Mucosa of gallbladder (tissue), 1 donor: ENCODE results near the gene GPR89B. TPM values are rescaled to one million over a fixed set of nuclear protein-coding genes. Genes with fewer than 3 reads are reported as not detected.
"Not testable (repeated sequence)": the region's sequence is repeated elsewhere in the genome, so short reads cannot be mapped to it uniquely, and the experiment has no call there.

Experiments
- DNase-seq: peaks from one replicate; pipeline ENCODE4 v3.0.0-alpha.2; 2020; ENCODE audit warnings: low spot score
- total RNA-seq: library from RNA; stranded (reverse); gene quantifications from one replicate; pipeline ENCODE4 v1.2.1, GENCODE V29; 2021
- donor health status: DM: no; HTN: no; CAD: no.

Gene GPR89B
- total RNA-seq, 1 donor from 2014 or later = 12.6 TPM

DNA sequence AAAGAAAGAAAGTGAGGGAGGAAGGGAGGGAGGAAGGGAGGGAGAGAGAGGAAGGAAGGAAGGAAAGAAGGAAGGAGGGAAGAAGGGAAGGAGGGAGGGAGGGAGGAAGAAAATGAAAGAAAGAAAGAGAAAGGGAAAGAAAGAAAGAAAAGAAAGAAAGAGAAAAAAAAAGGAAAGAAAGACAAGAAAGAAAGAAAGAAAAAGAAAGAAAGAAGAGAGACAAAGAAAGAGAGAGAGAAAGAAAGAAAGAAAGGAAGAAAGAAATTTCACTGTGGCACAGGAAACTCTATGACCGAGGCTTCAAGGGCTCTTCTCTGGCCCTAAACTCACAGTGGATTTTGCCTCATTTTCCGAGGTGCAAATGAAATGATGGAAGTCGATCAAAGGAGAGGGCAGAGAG is 104.0 kb downstream of the GPR89B start:
- DNase-seq = not testable (repeated sequence)

GRCh38 chr1:148032690-148033089 is 104.5 kb downstream of the GPR89B start:
- DNase-seq = not testable (repeated sequence)

DNA sequence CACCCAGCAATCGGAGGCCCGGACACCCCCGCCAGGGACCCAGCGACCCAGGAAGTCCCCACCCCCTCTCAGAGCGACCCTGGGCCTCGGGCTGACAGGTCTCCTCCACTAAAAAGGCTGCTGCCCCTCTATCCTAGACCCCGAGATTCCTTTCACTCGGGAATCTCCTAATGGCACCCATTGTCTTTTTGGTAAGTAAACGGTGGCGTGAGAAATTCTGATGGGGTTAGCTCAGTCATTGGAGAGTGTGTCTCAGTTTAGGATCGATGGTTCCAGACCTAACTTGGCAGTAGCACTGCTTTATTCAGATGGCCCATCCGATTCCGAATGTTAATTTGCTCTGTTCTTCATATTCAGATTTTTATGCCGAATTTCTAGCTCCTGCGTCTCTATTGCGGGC is 104.9 kb downstream of the GPR89B start:
- not testable (repeated sequence) for DNase-seq

DNA sequence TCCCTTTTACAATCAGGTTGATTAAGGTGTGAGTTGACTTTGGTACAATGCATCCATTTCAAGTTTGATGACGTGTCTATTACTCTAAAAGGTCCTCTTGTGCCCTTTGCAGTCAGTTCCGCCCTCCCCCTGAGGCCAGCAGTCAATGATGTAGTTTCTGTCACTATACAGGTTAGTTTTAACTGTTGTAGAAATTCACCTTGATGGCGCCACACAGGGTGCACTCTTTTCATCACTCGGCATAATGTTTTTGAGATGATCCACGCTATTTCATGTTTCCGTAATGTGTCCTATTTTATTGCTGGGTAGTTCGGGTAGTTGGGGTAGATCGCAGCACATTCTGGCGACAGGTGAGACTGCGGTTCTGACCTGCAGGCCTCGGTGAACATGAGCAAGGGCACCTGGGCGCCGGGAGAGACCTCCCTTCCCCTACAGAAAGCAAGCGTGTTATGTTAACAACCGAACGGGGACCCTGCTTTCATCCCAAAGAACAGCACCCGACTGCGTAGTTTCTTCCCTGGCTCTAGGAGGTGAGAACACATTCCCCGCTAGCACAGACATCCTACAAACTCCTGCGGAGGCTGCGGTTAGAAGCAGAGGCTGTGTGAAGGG is 109.7 kb downstream of the GPR89B start:
- DNase-seq = not testable (repeated sequence)

DNA sequence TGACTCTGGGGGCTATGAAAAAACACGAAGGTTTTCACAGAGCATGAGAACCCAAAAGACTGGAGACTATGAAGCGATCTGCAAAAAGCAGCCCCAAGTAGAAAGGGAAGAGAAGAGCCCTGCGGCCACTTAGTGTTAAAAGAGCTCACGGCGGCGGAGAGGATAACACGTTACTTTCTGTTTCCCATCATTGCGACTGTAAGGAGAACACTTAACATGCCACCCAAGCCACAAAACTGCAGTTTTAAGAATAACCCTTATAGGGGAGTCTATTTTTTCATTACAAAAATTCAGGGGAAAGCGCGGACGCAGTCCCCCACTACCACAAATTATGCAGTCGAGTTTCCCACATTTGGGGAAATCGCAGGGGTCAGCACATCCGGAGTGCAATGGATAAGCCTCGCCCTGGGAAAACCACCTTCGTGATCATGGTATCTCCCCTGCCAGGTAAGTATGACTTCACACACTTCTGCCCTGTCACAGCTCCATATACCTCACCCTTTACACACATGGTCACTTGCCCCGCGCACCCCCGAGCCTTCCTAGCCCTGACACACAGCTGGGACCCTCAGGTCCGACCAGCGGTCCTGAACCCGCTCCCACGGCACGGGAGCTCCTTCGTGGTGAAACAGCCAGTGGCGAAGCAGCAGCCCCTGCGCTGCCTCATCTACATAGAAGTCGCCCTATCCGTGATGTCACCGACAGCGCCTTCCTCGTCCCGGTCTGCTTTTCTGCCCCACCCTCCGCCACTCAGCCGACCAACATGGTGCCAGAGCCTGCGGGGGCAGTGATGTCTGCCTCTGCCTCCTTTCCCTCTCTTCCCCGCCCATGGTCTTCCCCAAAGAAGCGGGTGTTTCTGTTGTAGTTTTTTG is 110.5 kb downstream of the GPR89B start:
- peak; percentile 15 for DNase-seq

Other genes with a start within 250 kb of the GPR89B start
- gene GJA5, start 167.8 kb upstream of the GPR89B start, total RNA-seq = 8.8 TPM
- not detected for gene GJA8, start 25.6 kb upstream of the GPR89B start, total RNA-seq
- gene NBPF11, start 223.9 kb downstream of the GPR89B start, total RNA-seq = 11.4 TPM